Endothelial cell of umbilical vein (primary cell): Measurements from ENCODE around the gene BCO2. TPM values are rescaled to one million over a fixed set of nuclear protein-coding genes. Genes with fewer than 3 reads are reported as not detected.

Experiments used
- BruUV-seq: library from RNA; stranded (reverse); fragments of 400-500 nt; replicated peaks from 2 replicates; lab custom pipeline; 2021; lab: Mats Ljungman, UMichigan
- CTCF ChIA-PET: fragments of 300-600, 350-600 bp; sonication (Branson Sonifier 250); formaldehyde crosslinking; loops from one replicate; lab custom pipeline; 2021; ENCODE audit warnings: antibody characterized with exemption, inconsistent platforms; lab: Charles Lee
- POLR2A ChIA-PET: fragments of 300-600, 350-600 bp; sonication (Branson Sonifier 250); formaldehyde crosslinking; loops from one replicate; lab custom pipeline; 2021; ENCODE audit warnings: antibody characterized with exemption, inconsistent platforms; lab: Charles Lee
- DNase-seq: peaks from one replicate; pipeline ENCODE4 v3.0.0-alpha.2; 2011; ENCODE audit warnings: low read depth, low spot score
- FAIRE-seq: peaks from 2 replicates; lab custom pipeline; 2011; peaks lifted over from hg19 to GRCh38; lab: Jason Lieb, UNC
- H2AFZ ChIP-seq: 2 replicates; pipeline ENCODE4 v1.6.0; 2012; ENCODE audit warnings: low read depth, low read length, control low read depth, inconsistent platforms
- H3K27ac ChIP-seq: 2 replicates; pipeline ENCODE4 v1.5.1; 2011; ENCODE audit warnings: low read depth, mild to moderate bottlenecking, control low read depth, low read length, moderate library complexity; ENCODE audit not compliant: insufficient read depth
- H3K27me3 ChIP-seq, 2 experiments: 2 replicates each; pipeline versions ENCODE4 v1.6.0 to v1.6.1; 2011; ENCODE audit warnings: low read length in 2 of 2, mixed read lengths in 1 of 2; ENCODE audit not compliant: control insufficient read depth in 2 of 2, insufficient read depth in 2 of 2
- H3K36me3 ChIP-seq, 2 experiments: 2 replicates in 1 of 2; 3 replicates in 1 of 2; pipeline ENCODE4 v1.5.1; 2011; ENCODE audit warnings: low read length in 2 of 2, mild to moderate bottlenecking in 1 of 2, moderate library complexity in 1 of 2; ENCODE audit not compliant: control insufficient read depth in 2 of 2, insufficient read depth in 2 of 2; ENCODE audit errors: extremely low read depth in 1 of 2
- H3K4me1 ChIP-seq: 3 replicates; pipeline ENCODE4 v1.5.1; 2011; ENCODE audit warnings: mild to moderate bottlenecking, low read length; ENCODE audit not compliant: control insufficient read depth, insufficient read depth; ENCODE audit errors: extremely low read depth
- H3K4me2 ChIP-seq: 2 replicates; pipeline ENCODE4 v1.6.1; 2011; ENCODE audit warnings: low read length, control low read depth, mixed read lengths; ENCODE audit not compliant: insufficient read depth
- H3K4me3 ChIP-seq, 3 experiments: fragments of 200-600 bp in 1 of 3; sonication (generic), shearing (Covaris generic) in 1 of 3; replicated peaks in 1 of 3; 2 replicates each; pipeline ENCODE4 v1.5.1; 2011 to 2016; ENCODE audit warnings: control low read depth in 3 of 3, low read length in 3 of 3, mild to moderate bottlenecking in 2 of 3, inconsistent platforms in 1 of 3, low read depth in 1 of 3, moderate library complexity in 1 of 3; ENCODE audit not compliant: insufficient read depth in 1 of 3
- H3K79me2 ChIP-seq: 2 replicates; pipeline ENCODE4 v1.6.0; 2012; ENCODE audit warnings: low read length, inconsistent platforms; ENCODE audit not compliant: control insufficient read depth, insufficient read depth
- H3K9ac ChIP-seq: replicated peaks from 2 replicates; pipeline ENCODE3; 2011; ENCODE audit warnings: low read length, control low read depth; ENCODE audit not compliant: insufficient read depth; ENCODE audit errors: extremely low read depth
- H3K9me1 ChIP-seq: replicated peaks from 3 replicates; pipeline ENCODE4 v1.6.0; 2011; ENCODE audit warnings: mild to moderate bottlenecking, low read length; ENCODE audit not compliant: control insufficient read depth, insufficient read depth; ENCODE audit errors: extremely low read depth
- H3K9me3 ChIP-seq: replicated peaks from 2 replicates; pipeline ENCODE4 v1.5.1; 2012; ENCODE audit warnings: low read length, inconsistent platforms; ENCODE audit not compliant: control insufficient read depth, insufficient read depth
- H4K20me1 ChIP-seq: replicated peaks from 2 replicates; pipeline ENCODE3; 2011; ENCODE audit warnings: mild to moderate bottlenecking, low read length; ENCODE audit not compliant: control insufficient read depth, insufficient read depth; ENCODE audit errors: extremely low read depth
- EZH2 ChIP-seq: IDR thresholded peaks from 2 replicates; pipeline ENCODE4 v1.6.1; 2012; ENCODE audit warnings: borderline replicate concordance, low read depth, mild to moderate bottlenecking, moderate library complexity, low read length, inconsistent platforms; ENCODE audit not compliant: severe bottlenecking
- FOS ChIP-seq: IDR thresholded peaks from 2 replicates; pipeline ENCODE4 v1.6.1; 2011; ENCODE audit warnings: mild to moderate bottlenecking, low read length, moderate library complexity, borderline replicate concordance; ENCODE audit not compliant: insufficient read depth
- GATA2 ChIP-seq: IDR thresholded peaks from 2 replicates; pipeline ENCODE4 v1.7.0; 2011; ENCODE audit warnings: low read depth, mild to moderate bottlenecking, moderate library complexity, mixed read lengths, low read length; ENCODE audit not compliant: insufficient read length, insufficient read depth
- JUN ChIP-seq: IDR thresholded peaks from 2 replicates; pipeline ENCODE4 v1.6.1; 2011; ENCODE audit warnings: borderline replicate concordance, low read depth; ENCODE audit not compliant: insufficient read length, insufficient read depth
- MYC ChIP-seq: IDR thresholded peaks from one replicate; pipeline ENCODE4 v1.6.1; 2011; ENCODE audit warnings: mild to moderate bottlenecking, low read depth, low read length
- POLR2A ChIP-seq: IDR thresholded peaks from 2 replicates; pipeline ENCODE4 v1.6.1; 2012; ENCODE audit warnings: low read depth, mild to moderate bottlenecking, control low read depth, low read length
- POLR2AphosphoS5 ChIP-seq: IDR thresholded peaks from 2 replicates; pipeline ENCODE4 v1.6.1; 2012; ENCODE audit warnings: low read depth, mild to moderate bottlenecking, control low read depth, low read length, moderate library complexity; ENCODE audit not compliant: insufficient read depth
- dilution Hi-C: fragments of 300-500 bp; cut with MboI; formaldehyde crosslinking; loops from one replicate; pipeline ENCODE4 v1.15.0; 2019; ENCODE audit warnings: low sequenced_read_pairs; ENCODE audit not compliant: extremely low pct_ligation_motif_present
- intact Hi-C: fragments of 100-400 bp; cut with micrococcal nuclease; formaldehyde crosslinking; loops from one replicate; pipeline ENCODE4 v1.10.0; 2022
- polyA plus RNA-seq, 4 experiments: library from polyadenylated mRNA; depleted of rRNA in 3 of 4; stranded (reverse) in 3 of 4; unstranded in 1 of 4; fragments of >200 nt; gene quantifications; 2 replicates each; pipeline versions ENCODE4 v1.2.1 to v1.2.3, GENCODE V29; 2011 to 2012; ENCODE audit warnings: missing spikeins in 1 of 4
- total RNA-seq: library from RNA; stranded (reverse); gene quantifications from 2 replicates; pipeline ENCODE4 v1.2.3, GENCODE V29; 2021
- TF ChIP-seq, protein P1 (sequence below), 2 donors: IDR thresholded peaks; 1 replicate in 1 of 2; 2 replicates in 1 of 2; pipeline ENCODE4 v1.5.1; 2011; ENCODE audit warnings: low read length in 2 of 2, mild to moderate bottlenecking in 2 of 2, moderate library complexity in 2 of 2, control low read depth in 1 of 2, inconsistent platforms in 1 of 2, low read depth in 1 of 2; ENCODE audit not compliant: insufficient read depth in 1 of 2; ENCODE audit errors: extremely low read depth in 1 of 2
- TF ChIP-seq, protein P2 (sequence below): IDR thresholded peaks from 2 replicates; pipeline ENCODE4 v1.6.1; 2011; ENCODE audit not compliant: insufficient read depth, insufficient read length

The BCO2 gene
- total and polyA plus RNA-seq, 2 donors (not counting 3 experiments of a cell fraction or from before 2014, with no cell fraction given): 0.58 to 1.9 TPM

DNA sequence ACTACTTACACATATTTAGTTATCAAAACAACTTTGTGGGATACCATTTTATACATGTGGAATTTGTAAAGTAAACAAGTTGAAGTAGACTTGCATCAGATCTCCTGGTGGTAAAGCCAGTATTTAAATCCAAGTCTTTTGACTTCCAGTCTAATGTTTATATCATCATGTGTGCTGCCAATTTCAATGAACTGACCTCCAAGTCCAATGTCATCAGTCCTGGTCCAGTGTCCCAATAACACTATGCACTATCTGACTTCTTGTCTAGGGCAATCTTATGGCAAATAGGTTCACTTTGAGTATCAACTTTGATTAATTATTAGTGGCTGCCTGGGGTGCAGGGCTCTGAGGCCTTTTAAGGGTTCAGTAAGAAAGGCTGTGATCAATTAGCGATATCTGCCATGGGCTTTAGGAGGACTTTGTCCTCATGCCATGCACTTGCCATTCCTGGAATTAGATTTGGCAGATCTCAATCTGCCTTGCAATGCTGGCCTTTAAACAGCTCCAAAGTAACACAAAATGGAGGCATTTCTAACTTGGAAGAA, 41.3 kb downstream of the BCO2 start:
- Histone ChIP-seq H3K4me1 (peaks cover 10% of the 10 kb centered on the region), H3K27ac (no peak overlapping the region), H3K4me2 (no peak overlapping the region), H3K9ac (no peak overlapping the region), H3K9me3 (no peaks in the 10 kb centered on the region), H4K20me1 (no peaks in the 10 kb centered on the region), H3K4me3 (no peak overlapping the region), H3K27me3 (no peaks in the 10 kb centered on the region), H2AFZ (no peak overlapping the region), H3K36me3 (no peaks in the 10 kb centered on the region), H3K9me1 (no peaks in the 10 kb centered on the region), H3K79me2 (no peaks in the 10 kb centered on the region)
- intact Hi-C loops: no loop called here
- ChIA-PET CTCF (interaction anchor here (1.0 to 13.6 kb wide), 3 partner anchors 63 to 1073 kb away, joined by 3 to 540 read pairs (median 6); no protein-coding TSS in a partner anchor), POLR2A (no interaction called here)
- TF ChIP-seq, protein P1, sequence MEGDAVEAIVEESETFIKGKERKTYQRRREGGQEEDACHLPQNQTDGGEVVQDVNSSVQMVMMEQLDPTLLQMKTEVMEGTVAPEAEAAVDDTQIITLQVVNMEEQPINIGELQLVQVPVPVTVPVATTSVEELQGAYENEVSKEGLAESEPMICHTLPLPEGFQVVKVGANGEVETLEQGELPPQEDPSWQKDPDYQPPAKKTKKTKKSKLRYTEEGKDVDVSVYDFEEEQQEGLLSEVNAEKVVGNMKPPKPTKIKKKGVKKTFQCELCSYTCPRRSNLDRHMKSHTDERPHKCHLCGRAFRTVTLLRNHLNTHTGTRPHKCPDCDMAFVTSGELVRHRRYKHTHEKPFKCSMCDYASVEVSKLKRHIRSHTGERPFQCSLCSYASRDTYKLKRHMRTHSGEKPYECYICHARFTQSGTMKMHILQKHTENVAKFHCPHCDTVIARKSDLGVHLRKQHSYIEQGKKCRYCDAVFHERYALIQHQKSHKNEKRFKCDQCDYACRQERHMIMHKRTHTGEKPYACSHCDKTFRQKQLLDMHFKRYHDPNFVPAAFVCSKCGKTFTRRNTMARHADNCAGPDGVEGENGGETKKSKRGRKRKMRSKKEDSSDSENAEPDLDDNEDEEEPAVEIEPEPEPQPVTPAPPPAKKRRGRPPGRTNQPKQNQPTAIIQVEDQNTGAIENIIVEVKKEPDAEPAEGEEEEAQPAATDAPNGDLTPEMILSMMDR (IDR thresholded peaks at IDR 0.05; ENCODE audit: extremely low read depth in 1 of 2, insufficient read depth in 1 of 2, low read depth in 1 of 2, low read length in 2 of 2): no peak
- TF ChIP-seq POLR2AphosphoS5 (no peak), MYC (no peak), GATA2 (no peak), EZH2 (no peak), POLR2A (no peak), FOS (no peak), JUN (no peak)
- TF ChIP-seq, protein P2, sequence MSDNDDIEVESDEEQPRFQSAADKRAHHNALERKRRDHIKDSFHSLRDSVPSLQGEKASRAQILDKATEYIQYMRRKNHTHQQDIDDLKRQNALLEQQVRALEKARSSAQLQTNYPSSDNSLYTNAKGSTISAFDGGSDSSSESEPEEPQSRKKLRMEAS: no peak
- FAIRE-seq (no peak), DNase-seq (no peak)
- dilution Hi-C loops: no loop called here
- BruUV-seq: no TSS peak
